HCT116 (cell line): ENCODE data around the gene CENPX.

ENCODE experiments used
- CTCF ChIP-seq, 3 experiments: fragments of 200-600 bp in 1 of 3; sonication (generic) in 1 of 3; IDR thresholded peaks in 2 of 3; conservative IDR thresholded peaks in 1 of 3; 2 replicates each; pipeline ENCODE4 v1.5.1; 2012 to 2017; ENCODE audit warnings: low read depth in 2 of 3, low read length in 2 of 3, antibody characterized with exemption in 1 of 3, borderline replicate concordance in 1 of 3, control low read depth in 1 of 3, mild to moderate bottlenecking in 1 of 3, mixed read lengths in 1 of 3, mixed run types in 1 of 3, moderate library complexity in 1 of 3; ENCODE audit not compliant: insufficient read depth in 1 of 3
- EGR1 ChIP-seq: IDR thresholded peaks from 2 replicates; pipeline ENCODE4 v1.6.1; 2012; ENCODE audit warnings: low read depth
- EZH2phosphoT487 ChIP-seq: fragments of 200-600 bp; IDR thresholded peaks from 2 replicates; pipeline ENCODE4 v1.6.1; 2018; ENCODE audit warnings: antibody characterized with exemption, borderline replicate concordance
- POLR2A ChIP-seq: IDR thresholded peaks from 2 replicates; pipeline ENCODE4 v1.7.0; 2011; ENCODE audit warnings: borderline replicate concordance; ENCODE audit not compliant: insufficient read depth, insufficient read length; ENCODE audit errors: extremely low read depth
- REST ChIP-seq: IDR thresholded peaks from 2 replicates; pipeline ENCODE4 v1.6.1; 2012; ENCODE audit warnings: low read depth
- SP1 ChIP-seq: IDR thresholded peaks from 2 replicates; pipeline ENCODE4 v1.6.1; 2012; ENCODE audit warnings: low read depth
- TCF7L2 ChIP-seq: IDR thresholded peaks from 2 replicates; pipeline ENCODE4 v1.7.0; 2011; ENCODE audit warnings: borderline replicate concordance, inconsistent platforms; ENCODE audit not compliant: insufficient read depth, insufficient read length; ENCODE audit errors: extremely low read depth
- ZNF274 ChIP-seq: fragments of 200-500 bp; sonication (Bioruptor generic); IDR thresholded peaks from 2 replicates; pipeline ENCODE4 v1.6.1; 2014; ENCODE audit warnings: mild to moderate bottlenecking, low read depth, low read length, inconsistent platforms

GRCh38 chr17:82018989-82019689 lies 3.5 kb downstream of the CENPX start:
- TF ChIP-seq CTCF (IDR thresholded peaks at IDR 0.05 in 2 of 3, conservative IDR thresholded peaks at IDR 0.05 in 1 of 3; ENCODE audit: borderline replicate concordance in 1 of 3, insufficient read depth in 1 of 3, low read depth in 2 of 3, low read length in 2 of 3): no peak
- TF ChIP-seq SP1: no peak
- no peak for TF ChIP-seq POLR2A
- no peak for TF ChIP-seq EZH2phosphoT487
- TF ChIP-seq REST: no peak
- no peak for TF ChIP-seq EGR1
- no peak for TF ChIP-seq ZNF274
- TF ChIP-seq TCF7L2: no peak
